Lower leg skin (tissue), 3 donors: ENCODE data around the gene AGMAT.

Experiments used
- CTCF ChIP-seq, 3 donors: fragments of 450-650 bp; IDR thresholded peaks; one replicate each; pipeline ENCODE4 v1.5.1; 2016; ENCODE audit warnings: antibody characterized with exemption in 3 of 3, mild to moderate bottlenecking in 3 of 3, moderate library complexity in 2 of 3
- POLR2A ChIP-seq, 2 donors: fragments of 450-650 bp; IDR thresholded peaks; one replicate each; pipeline ENCODE4 v1.6.1; 2016 to 2017; ENCODE audit warnings: antibody characterized with exemption in 2 of 2, mild to moderate bottlenecking in 1 of 2, moderate library complexity in 1 of 2

- no peak for TF ChIP-seq CTCF (IDR thresholded peaks at IDR 0.05)
- TF ChIP-seq POLR2A (IDR thresholded peaks at IDR 0.05), result no peak
Observed at GRCh38 chr1:15605398-15606383, 20.8 kb upstream of the AGMAT start.
